GM12864 (cell line): ENCODE results near the gene ZNF519.

Source experiments
- DNase-seq: peaks from one replicate; pipeline ENCODE4 v3.0.0-alpha.2; 2011; ENCODE audit warnings: low read depth
- H3K4me3 ChIP-seq: 2 replicates; pipeline ENCODE4 v1.5.1; 2011; ENCODE audit warnings: mild to moderate bottlenecking, low read depth, low read length, control low read depth
- TF ChIP-seq, protein P1 (sequence below): IDR thresholded peaks from 2 replicates; pipeline ENCODE4 v1.5.1; 2011; ENCODE audit warnings: low read depth, mild to moderate bottlenecking, moderate library complexity, low read length, control low read depth, inconsistent platforms; ENCODE audit errors: missing control alignments

Gene ZNF519

DNA sequence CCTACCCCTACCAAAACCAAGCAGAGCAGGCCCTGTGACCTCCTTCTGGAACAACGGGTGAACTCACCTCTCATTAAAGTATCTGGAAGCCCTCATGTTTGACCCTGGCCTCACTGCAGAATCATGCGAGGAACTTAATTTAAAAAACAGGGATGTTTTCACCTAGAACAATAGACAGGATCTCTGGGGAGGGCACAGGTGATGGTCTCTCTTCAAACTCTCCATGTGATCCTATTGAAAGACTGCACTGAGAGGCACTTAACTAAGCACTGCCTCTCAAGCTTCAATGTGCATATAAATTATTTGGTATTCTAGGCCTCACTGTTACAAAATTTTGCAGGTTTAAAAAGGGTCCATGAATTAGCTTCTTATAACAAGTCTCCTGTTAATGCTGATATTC, 7.5 kb downstream of the ZNF519 start:
- TF ChIP-seq, protein P1, sequence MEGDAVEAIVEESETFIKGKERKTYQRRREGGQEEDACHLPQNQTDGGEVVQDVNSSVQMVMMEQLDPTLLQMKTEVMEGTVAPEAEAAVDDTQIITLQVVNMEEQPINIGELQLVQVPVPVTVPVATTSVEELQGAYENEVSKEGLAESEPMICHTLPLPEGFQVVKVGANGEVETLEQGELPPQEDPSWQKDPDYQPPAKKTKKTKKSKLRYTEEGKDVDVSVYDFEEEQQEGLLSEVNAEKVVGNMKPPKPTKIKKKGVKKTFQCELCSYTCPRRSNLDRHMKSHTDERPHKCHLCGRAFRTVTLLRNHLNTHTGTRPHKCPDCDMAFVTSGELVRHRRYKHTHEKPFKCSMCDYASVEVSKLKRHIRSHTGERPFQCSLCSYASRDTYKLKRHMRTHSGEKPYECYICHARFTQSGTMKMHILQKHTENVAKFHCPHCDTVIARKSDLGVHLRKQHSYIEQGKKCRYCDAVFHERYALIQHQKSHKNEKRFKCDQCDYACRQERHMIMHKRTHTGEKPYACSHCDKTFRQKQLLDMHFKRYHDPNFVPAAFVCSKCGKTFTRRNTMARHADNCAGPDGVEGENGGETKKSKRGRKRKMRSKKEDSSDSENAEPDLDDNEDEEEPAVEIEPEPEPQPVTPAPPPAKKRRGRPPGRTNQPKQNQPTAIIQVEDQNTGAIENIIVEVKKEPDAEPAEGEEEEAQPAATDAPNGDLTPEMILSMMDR: no peak
- DNase-seq: no peak
- H3K4me3 ChIP-seq: no peak overlapping the region

DNA sequence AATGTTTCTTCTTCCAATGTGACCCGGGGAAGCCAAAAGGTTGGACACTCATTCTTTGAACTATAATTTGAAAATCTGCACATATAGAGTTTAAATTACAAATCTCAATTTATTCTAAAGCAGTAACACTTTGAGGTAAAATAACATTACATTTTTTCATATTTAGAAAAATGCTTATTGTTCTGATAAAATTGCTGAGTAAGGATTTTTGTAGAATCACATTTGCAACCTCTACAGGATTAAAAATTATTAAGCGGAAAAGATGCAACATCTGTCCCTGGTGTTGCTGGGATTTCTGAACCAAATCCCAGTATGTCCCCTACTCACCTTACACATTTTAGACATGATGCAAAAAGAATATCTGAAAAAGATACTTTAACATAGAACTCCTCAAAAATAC, 10.1 kb downstream of the ZNF519 start:
- TF ChIP-seq, protein P1: no peak
- no peak overlapping the region for H3K4me3 ChIP-seq
- no peak for DNase-seq

GRCh38 chr18:14120926-14121325, 11.3 kb downstream of the ZNF519 start:
- no peak overlapping the region for H3K4me3 ChIP-seq
- no peak for DNase-seq
- TF ChIP-seq, protein P1: no peak

DNA sequence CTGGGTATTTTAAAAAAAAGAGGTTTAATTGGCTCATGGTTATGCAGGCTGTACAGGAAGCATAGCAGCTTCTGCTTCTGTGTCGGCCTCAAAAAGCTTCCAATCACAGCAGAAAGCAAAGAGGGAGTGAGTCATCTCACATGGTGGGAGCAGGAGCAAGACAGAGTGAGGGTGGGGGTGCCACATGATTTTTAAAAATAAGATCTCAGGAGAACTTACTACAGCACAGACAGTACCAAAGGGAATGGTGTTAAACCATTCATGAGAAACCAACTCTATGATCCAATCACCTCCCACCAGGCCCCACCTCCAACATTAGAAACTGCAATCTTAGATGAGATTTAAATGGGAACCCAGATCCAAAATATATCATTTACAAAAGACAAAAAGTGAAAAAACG, 14.6 kb downstream of the ZNF519 start:
- no peak overlapping the region for H3K4me3 ChIP-seq
- TF ChIP-seq, protein P1: no peak
- DNase-seq: no peak

- DNase-seq: no peak
- TF ChIP-seq, protein P1: no peak
- no peak overlapping the region for H3K4me3 ChIP-seq
Measured at GRCh38 chr18:14106906-14107305, 25.3 kb downstream of the ZNF519 start.

DNA sequence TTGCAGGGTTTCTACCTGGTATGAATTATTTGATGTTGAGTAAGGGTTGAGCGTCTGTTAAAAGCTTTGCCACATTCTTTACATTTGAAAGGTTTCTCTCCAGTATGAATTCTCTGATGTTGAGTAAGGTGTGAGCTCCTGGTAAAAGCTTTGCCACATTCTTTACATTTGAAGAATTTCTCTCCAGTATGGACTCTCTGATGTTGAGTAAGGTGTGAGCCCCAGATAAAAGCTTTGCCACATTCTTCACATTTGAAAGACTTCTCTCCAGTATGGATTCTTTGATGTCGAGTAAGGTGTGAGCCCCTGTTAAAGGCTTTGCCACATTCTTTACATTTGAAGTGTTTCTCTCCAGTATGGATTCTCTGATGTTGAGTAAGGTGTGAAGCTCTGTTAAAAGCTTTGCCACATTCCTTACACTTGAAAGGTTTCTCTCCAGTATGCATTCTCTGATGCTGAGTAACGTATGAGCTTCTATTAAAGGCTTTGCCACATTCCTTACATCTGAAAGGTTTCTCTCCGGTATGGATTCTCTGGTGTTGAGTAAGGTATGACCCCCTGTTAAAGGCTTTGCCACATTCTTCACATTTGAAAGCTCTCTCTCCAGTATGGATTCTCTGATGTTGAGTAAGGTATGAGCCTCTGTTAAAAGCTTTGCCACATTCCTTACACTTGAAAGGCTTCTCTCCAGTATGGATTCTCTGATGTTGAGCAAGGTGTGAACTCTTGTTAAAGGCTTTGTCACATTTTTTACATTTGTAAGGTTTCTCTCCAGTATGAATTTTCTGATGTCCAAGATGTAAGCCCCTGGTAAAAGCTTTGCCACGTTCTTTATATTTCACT, 27.1 kb downstream of the ZNF519 start:
- TF ChIP-seq, protein P1: no peak
- DNase-seq: no peak
- no peak overlapping the region for H3K4me3 ChIP-seq

DNA sequence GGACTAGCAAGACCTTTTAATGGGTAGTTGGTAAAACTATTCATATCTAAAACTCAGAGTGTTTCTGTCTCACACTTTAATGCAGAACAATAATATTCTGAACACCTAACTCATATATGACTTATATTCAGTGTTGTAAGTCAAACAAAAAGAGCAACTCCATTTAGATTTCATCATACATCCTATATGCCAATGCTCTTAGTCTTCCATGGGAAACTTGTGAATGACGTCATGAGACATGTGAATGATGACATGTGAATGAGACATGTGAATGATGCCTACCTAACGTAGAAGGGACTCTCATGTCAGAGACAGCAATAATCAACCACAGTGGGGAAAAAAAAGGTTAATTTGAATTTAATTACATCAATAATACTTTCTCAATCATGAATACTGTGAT, 28.0 kb downstream of the ZNF519 start:
- DNase-seq: no peak

More for the DNA sequence above, 28.0 kb downstream of the ZNF519 start:
- TF ChIP-seq, protein P1: no peak
- H3K4me3 ChIP-seq: no peak overlapping the region
